Measurements from ENCODE around the gene RCC1.

RCC1 gene

DNA sequence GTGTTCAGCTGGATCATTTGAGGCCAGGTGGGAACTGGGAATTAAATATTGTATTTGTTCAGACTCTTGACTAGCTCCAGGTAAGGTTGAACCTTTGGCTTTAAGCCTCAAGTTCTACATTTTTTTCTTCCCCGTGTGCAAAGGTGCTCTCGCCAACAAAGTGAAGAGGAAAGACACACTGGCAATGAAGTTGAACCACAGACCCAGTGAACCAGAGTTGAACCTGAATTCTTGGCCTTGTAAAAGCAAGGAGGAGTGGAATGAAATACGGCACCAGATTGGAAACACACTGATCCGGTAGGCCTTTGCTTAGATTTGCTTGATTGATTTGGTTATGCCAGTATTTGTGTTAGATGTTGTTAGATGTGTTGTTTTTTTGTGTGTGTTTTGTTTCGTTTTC is 25.5 kb upstream of the RCC1 start:
- DNase-seq (ENCODE audit: extremely low read depth, low read depth) = no peak
- TF ChIP-seq, protein P1, sequence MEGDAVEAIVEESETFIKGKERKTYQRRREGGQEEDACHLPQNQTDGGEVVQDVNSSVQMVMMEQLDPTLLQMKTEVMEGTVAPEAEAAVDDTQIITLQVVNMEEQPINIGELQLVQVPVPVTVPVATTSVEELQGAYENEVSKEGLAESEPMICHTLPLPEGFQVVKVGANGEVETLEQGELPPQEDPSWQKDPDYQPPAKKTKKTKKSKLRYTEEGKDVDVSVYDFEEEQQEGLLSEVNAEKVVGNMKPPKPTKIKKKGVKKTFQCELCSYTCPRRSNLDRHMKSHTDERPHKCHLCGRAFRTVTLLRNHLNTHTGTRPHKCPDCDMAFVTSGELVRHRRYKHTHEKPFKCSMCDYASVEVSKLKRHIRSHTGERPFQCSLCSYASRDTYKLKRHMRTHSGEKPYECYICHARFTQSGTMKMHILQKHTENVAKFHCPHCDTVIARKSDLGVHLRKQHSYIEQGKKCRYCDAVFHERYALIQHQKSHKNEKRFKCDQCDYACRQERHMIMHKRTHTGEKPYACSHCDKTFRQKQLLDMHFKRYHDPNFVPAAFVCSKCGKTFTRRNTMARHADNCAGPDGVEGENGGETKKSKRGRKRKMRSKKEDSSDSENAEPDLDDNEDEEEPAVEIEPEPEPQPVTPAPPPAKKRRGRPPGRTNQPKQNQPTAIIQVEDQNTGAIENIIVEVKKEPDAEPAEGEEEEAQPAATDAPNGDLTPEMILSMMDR (IDR thresholded peaks at IDR 0.05; ENCODE audit: low read depth, low read length) = no peak

DNA sequence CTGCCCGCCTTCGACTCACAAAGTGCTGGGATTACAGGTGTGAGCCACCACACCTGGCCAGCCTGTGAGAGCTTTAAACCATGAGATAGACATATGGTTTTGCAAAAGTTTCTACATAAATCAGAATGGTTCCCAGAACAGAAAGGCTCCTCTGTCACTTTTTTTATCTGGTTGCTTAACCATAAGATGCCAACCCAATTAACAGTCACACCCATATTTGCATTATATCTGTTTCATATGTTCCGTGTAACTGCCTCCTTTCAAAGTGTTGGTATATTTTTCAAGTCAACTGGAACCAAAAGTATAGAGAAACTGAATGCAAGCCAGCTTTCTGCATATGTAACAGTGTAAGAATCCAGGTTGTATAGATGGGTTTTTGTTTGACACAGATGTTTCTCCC is 23.7 kb upstream of the RCC1 start:
- no peak for DNase-seq (ENCODE audit: extremely low read depth, low read depth)
- TF ChIP-seq, protein P1 (IDR thresholded peaks at IDR 0.05; ENCODE audit: low read depth, low read length) = no peak

DNA sequence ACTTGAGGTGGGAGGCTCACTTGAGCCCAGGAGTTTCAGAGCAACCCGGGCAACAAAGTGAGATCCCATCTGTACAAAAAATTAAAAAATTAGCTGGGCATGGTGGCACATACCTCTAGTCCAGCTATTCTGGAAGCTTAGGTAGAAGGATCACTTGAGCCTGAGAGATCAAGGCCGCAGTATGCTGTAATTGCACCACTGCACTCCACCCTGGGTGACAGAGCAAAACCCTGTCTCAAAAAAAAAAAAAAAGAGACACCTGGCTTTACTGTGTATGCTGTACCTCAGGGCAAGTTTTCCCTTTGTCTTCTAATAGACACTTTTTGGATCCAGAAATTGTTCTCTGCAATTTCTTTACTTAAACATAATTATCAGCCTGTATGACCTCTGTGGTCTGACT is 23.1 kb upstream of the RCC1 start:
- no peak for DNase-seq (ENCODE audit: extremely low read depth, low read depth)
- TF ChIP-seq, protein P1 (IDR thresholded peaks at IDR 0.05; ENCODE audit: low read depth, low read length) = no peak

DNA sequence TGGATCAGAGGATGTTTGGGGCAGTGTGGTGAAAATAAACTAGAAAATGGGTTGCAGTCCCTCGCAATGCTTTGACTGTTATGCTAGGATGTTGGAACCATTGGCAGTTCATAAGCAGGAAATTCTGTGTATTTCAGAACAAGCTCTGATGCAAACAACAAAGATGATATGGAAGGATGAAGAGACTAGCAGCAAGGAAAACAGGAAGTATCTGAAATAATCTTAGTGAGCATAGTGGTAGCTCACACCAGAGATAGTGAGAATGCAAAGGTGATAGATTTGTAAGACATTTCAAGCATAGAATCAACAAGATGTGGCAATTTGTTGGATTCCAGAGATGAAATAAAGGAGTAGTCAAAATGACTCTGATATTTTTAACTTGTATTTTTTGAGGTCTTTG is 11.1 kb upstream of the RCC1 start:
- no peak for DNase-seq (ENCODE audit: extremely low read depth, low read depth)
- TF ChIP-seq, protein P1 (IDR thresholded peaks at IDR 0.05; ENCODE audit: low read depth, low read length) = no peak

DNA sequence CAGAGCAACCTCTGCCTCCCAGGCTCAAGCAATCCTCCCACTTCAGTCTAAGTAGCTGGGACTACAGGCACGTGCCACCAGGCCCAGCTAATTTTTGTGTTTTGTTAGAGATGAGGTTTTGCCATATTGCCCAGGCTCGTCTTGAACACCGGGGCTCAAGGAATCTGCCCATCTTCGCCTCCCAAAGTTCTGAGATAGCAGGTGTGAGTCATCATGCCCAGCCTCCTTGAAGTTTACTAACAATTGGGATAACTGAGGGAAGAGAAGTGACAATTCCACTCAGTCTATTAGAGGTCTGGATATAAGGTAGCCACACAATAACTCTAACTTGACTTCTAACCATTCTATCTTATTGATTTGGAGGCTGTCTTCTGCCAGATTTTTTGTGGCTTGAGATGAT is 6.3 kb upstream of the RCC1 start:
- DNase-seq (ENCODE audit: extremely low read depth, low read depth) = no peak
- TF ChIP-seq, protein P1 (IDR thresholded peaks at IDR 0.05; ENCODE audit: low read depth, low read length) = no peak

DNA sequence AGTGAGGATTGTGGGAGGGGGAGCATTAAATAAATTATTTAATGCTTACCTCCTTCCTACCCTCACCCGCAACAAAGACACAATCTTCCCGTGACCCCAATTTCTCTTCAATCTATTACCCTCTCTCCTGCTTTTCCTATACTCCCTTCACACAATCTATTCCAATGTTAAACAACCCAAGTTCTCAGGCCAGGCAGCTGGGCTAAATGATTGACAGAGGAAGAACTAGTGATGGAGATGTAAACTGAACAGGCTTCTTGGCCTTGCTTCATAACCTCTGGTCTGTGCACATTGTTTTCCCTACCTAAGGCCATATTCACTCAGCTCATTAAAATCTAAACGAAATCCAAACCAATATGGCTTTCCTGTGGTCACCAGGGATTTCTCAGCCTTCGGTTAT is 3.9 kb upstream of the RCC1 start:
- TF ChIP-seq, protein P1 (IDR thresholded peaks at IDR 0.05; ENCODE audit: low read depth, low read length) = no peak

DNA sequence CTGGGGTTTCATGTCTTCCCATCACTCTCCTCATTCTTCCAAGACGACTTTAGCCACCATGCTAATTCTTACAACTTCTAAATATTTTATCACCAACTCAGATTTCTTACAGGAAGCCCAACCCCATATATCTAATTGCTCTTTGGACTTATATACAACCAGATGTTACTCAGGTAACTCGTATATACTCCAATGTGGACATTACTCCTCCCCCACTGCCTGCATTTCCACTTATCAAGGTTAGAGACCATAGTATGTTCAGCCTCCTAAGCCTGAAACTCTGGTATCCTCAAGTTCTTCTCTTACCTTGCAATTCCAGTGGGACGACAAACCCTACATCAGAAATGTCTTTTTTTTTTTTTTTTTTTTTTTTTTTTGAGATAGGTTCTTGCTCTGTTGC is 2.7 kb upstream of the RCC1 start:
- DNase-seq (ENCODE audit: extremely low read depth, low read depth) = no peak
- TF ChIP-seq, protein P1 (IDR thresholded peaks at IDR 0.05; ENCODE audit: low read depth, low read length) = no peak

More for the DNA sequence above, 3.9 kb upstream of the RCC1 start:
- no peak for DNase-seq (ENCODE audit: extremely low read depth, low read depth)
